Vagina (tissue), 2 donors: ENCODE measurements around the gene DNAI2.

Source experiments
- CTCF ChIP-seq, 3 experiments: fragments of 450-650 bp in 2 of 3; fragments of 200-600 bp in 1 of 3; sonication (generic) in 1 of 3; IDR thresholded peaks; one replicate each; pipeline ENCODE4 v1.5.1; 2017 to 2019; ENCODE audit warnings: antibody characterized with exemption in 3 of 3, mild to moderate bottlenecking in 2 of 3, moderate library complexity in 2 of 3
- POLR2A ChIP-seq, 2 donors: fragments of 450-650 bp; IDR thresholded peaks; one replicate each; pipeline ENCODE4 v1.6.1; 2017; ENCODE audit warnings: antibody characterized with exemption in 2 of 2, mild to moderate bottlenecking in 2 of 2, moderate library complexity in 2 of 2
- POLR2AphosphoS5 ChIP-seq, 2 donors: sonication (generic); formaldehyde crosslinking; IDR thresholded peaks; one replicate each; pipeline ENCODE4 v1.9.0; 2017; ENCODE audit warnings: antibody characterized with exemption in 2 of 2, mild to moderate bottlenecking in 2 of 2, low read depth in 1 of 2; ENCODE audit not compliant: insufficient read depth in 1 of 2

GRCh38 chr17:74316220-74316619 is 42.2 kb downstream of the DNAI2 start:
- TF ChIP-seq CTCF (IDR thresholded peaks at IDR 0.05) (no peak), POLR2A (IDR thresholded peaks at IDR 0.05) (no peak), POLR2AphosphoS5 (IDR thresholded peaks at IDR 0.05; ENCODE audit: insufficient read depth in 1 of 2, low read depth in 1 of 2) (no peak)
